Heart left ventricle (tissue), 13 donors: ENCODE data around the gene ATP6V0E2.

ENCODE experiments used
- CTCF ChIP-seq, 12 donors: fragments of 200-600 bp; sonication (generic) in 4 of 12; IDR thresholded peaks; one replicate each; pipeline versions ENCODE4 v1.5.0 to v1.8.0; 2018 to 2022; ENCODE audit warnings: antibody characterized with exemption in 12 of 12, mild to moderate bottlenecking in 5 of 12
- POLR2A ChIP-seq, 2 donors: fragments of 450-650 bp; IDR thresholded peaks; one replicate each; pipeline ENCODE4 v1.6.1; 2017; ENCODE audit warnings: antibody characterized with exemption in 2 of 2, mild to moderate bottlenecking in 2 of 2, moderate library complexity in 2 of 2
- donor health status: ischemic (EF 13 %, LVEDD 7.1; RV severe dilation, severe dysfunction).
- donor health status: DM: no; HTN: yes; CAD: no.
- donor health status: DM: no; HTN: no; CAD: no.
- donor health status: ischemic (EF 25% LVEDD 6.9; RV normal size, moderate dysfunction).
- donor health status: ischemic (EF 25% LVEDD 5.7; RV mildly dilated, moderate dysfunction).
- donor health status: ischemic (EF 35%, LVEDD 5.7; RV mildly dilated, moderate dysfunction).
- donor health status: nonischemic (EF 11% LVEDD 7.7; RV severe dilation, severe dysfunction).
- donor health status: DM: yes; HTN: yes; CAD: no.
- donor health status: PGD.
- donor health status: ischemic (EF 29% LVEDD 5.4; RV normal size, mild dysfunction).
- donor health status: nonischemic (EF 23%, LVEDD 6.1; RV moderate dilation, normal function).

GRCh38 chr7:149834601-149835000 is 39.2 kb upstream of the ATP6V0E2 start:
- no peak for TF ChIP-seq CTCF (IDR thresholded peaks at IDR 0.05)
- TF ChIP-seq POLR2A (IDR thresholded peaks at IDR 0.05), result no peak
